ENCODE results near the gene SPINT1. TPM values are rescaled to one million over a fixed set of nuclear protein-coding genes. Genes with fewer than 3 reads are reported as not detected.

SPINT1 gene
- total RNA-seq, 1 experiment from 2014 or later = 123 TPM

GRCh38 chr15:40846841-40847222 lies 3.0 kb downstream of the SPINT1 start:
- DNase-seq (ENCODE audit: low read depth, low spot score) (no peak), ATAC-seq (no peak)
- H3K79me2 ChIP-seq (ENCODE audit: insufficient read depth, low read length) = peaks cover 72% of the 10 kb centered on the region
- no peak for TF ChIP-seq POLR2AphosphoS5 (IDR thresholded peaks at IDR 0.05; ENCODE audit: low read depth, low read length)
- TF ChIP-seq ELF1 (IDR thresholded peaks at IDR 0.05; ENCODE audit: borderline replicate concordance, low read depth) = no peak
- TF ChIP-seq EZH2phosphoT487 (IDR thresholded peaks at IDR 0.05; ENCODE audit: borderline replicate concordance) = no peak
- no peak for TF ChIP-seq EGR1 (IDR thresholded peaks at IDR 0.05; ENCODE audit: low read depth)
- no peak for TF ChIP-seq SIN3A (IDR thresholded peaks at IDR 0.05; ENCODE audit: low read depth)
- TF ChIP-seq JUND (IDR thresholded peaks at IDR 0.05) = no peak
- TF ChIP-seq POLR2A (IDR thresholded peaks at IDR 0.05; ENCODE audit: borderline replicate concordance, extremely low read depth, insufficient read depth, insufficient read length) = no peak
- TF ChIP-seq SP1 (IDR thresholded peaks at IDR 0.05; ENCODE audit: low read depth) = no peak
- no peak overlapping the region for H2AFZ ChIP-seq (ENCODE audit: low read depth, low read length, poor library complexity, severe bottlenecking)
- H3K36me3 ChIP-seq (ENCODE audit: control insufficient read depth in 1 of 2, insufficient read depth in 2 of 2, low read length in 2 of 2) = peaks cover 5 to 16% of the 10 kb centered on the region in 2 experiments; a peak in 3 of 4 replicates
- H3K27me3 ChIP-seq (ENCODE audit: insufficient read depth, low read length) = no peaks in the 10 kb centered on the region
- intact Hi-C loops (cut with micrococcal nuclease) = loop anchor here (1.0 kb wide), 1 partner anchor 27 kb away; the partner anchor contains the start of gene RHOV
- ChIA-PET POLR2A (interaction anchor here (0.9 to 2.4 kb wide), 4 partner anchors 8 to 59 kb away, joined by 3 to 13 read pairs (median 4); no protein-coding TSS in a partner anchor), RAD21 (ENCODE audit: low non-redundant PET in 1 of 2, low total read pairs in 2 of 2, uncharacterized antibody in 2 of 2, unreplicated experiment in 2 of 2) (interaction anchor here in 1 of 2 experiments (1.0 kb wide), 1 partner anchor 47 kb away, joined by 3 read pairs; no protein-coding TSS in a partner anchor), CTCF (interaction anchor here (0.9 to 5.2 kb wide), 6 partner anchors 11 to 64 kb away, joined by 3 to 61 read pairs (median 4); partner anchors contain the start of gene VPS18)
- peak overlapping the region; percentile 6 to 95; a peak in 3 of 4 replicates for H3K4me3 ChIP-seq (replicated peaks in 1 of 2; ENCODE audit: low read depth in 1 of 2, low read length in 2 of 2)
- no TSS peak for BruUV-seq (replicated peaks)
- H3K4me1 ChIP-seq (ENCODE audit: control insufficient read depth in 1 of 2, insufficient read depth in 2 of 2, low read length in 2 of 2) = peaks cover 34 to 45% of the 10 kb centered on the region in 2 experiments
- H3K9me2 ChIP-seq (ENCODE audit: insufficient read depth) = no peaks in the 10 kb centered on the region
- peak overlapping the region; percentile 77 for H3K9ac ChIP-seq (ENCODE audit: low read length)
- H4K20me1 ChIP-seq (ENCODE audit: insufficient read depth) = no peaks in the 10 kb centered on the region; the same call in 1 of the 2 replicates
- peak overlapping the region; percentile 93 for H3K27ac ChIP-seq (ENCODE audit: low read depth, low read length)
- no peaks in the 10 kb centered on the region for H3K9me3 ChIP-seq (ENCODE audit: control insufficient read depth in 1 of 2, insufficient read depth in 1 of 2, low read depth in 1 of 2, low read length in 2 of 2)
- H3K4me2 ChIP-seq (ENCODE audit: low read length) = peak overlapping the region; percentile 99

DNA sequence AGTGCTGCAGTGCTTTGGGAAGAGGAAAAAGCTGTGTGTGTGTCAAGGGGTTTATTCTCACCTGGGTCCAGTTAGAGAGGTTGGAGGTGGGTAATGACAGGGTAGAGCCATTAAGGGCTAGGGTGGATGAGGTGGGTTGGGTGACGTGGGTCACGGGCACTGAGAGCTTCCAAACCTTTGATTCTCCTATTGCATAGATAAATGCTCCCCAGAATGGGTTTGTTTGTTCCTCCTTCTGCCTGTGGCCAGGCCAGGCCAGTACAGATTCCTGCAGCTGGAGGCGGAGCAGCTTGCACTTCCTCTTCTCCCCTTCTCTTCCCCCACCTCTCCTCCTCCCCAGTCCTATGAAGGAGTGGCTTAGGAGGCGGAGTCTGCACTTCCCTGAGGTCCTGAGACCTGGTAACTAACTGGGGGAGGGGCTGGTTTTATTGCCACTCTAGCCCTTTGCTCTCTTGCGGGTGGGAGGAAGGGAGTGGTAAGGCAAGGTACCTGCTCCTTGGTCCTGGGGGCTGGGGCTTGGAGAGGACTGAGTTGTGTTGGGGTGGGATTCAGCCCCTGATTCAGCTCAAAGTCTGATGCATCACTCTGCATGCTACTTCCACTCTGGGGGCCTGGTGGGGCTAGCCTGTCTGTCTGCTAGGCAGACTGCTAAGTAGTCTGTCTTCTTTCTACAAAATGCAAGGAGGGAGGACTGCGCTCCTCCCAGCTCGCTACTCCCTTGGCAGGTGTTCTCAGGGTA lies 3.5 kb downstream of the SPINT1 start:
- H4K20me1 ChIP-seq (ENCODE audit: insufficient read depth) = no peaks in the 10 kb centered on the region; the same call in 1 of the 2 replicates
- ChIA-PET POLR2A (interaction anchor here (0.9 to 2.4 kb wide), 4 partner anchors 8 to 59 kb away, joined by 3 to 13 read pairs (median 4); no protein-coding TSS in a partner anchor), CTCF (interaction anchor here (0.6 to 5.2 kb wide), 6 partner anchors 11 to 83 kb away, joined by 3 to 61 read pairs (median 4); partner anchors contain the start of gene VPS18), RAD21 (ENCODE audit: low non-redundant PET in 1 of 2, low total read pairs in 2 of 2, uncharacterized antibody in 2 of 2, unreplicated experiment in 2 of 2) (interaction anchor here in 1 of 2 experiments (1.0 kb wide), 1 partner anchor 47 kb away, joined by 3 read pairs; no protein-coding TSS in a partner anchor)
- H3K36me3 ChIP-seq (ENCODE audit: control insufficient read depth in 1 of 2, insufficient read depth in 2 of 2, low read length in 2 of 2) = peaks cover 5 to 13% of the 10 kb centered on the region in 2 experiments; a peak in 3 of 4 replicates
- H3K27ac ChIP-seq (ENCODE audit: low read depth, low read length) = peak overlapping the region; percentile 93
- no peaks in the 10 kb centered on the region for H3K9me2 ChIP-seq (ENCODE audit: insufficient read depth)
- H3K4me1 ChIP-seq (ENCODE audit: control insufficient read depth in 1 of 2, insufficient read depth in 2 of 2, low read length in 2 of 2) = peaks cover 34 to 45% of the 10 kb centered on the region in 2 experiments
- no peak for DNase-seq (ENCODE audit: low read depth, low spot score)
- H2AFZ ChIP-seq (ENCODE audit: low read depth, low read length, poor library complexity, severe bottlenecking) = no peak overlapping the region
- intact Hi-C loops (cut with micrococcal nuclease) = loop anchor here (1.0 kb wide), 1 partner anchor 27 kb away; the partner anchor contains the start of gene RHOV
- no TSS peak for BruUV-seq (replicated peaks)
- no peaks in the 10 kb centered on the region for H3K9me3 ChIP-seq (ENCODE audit: control insufficient read depth in 1 of 2, insufficient read depth in 1 of 2, low read depth in 1 of 2, low read length in 2 of 2)
- H3K9ac ChIP-seq (ENCODE audit: low read length) = peak overlapping the region; percentile 77; the same call in 1 of the 2 replicates
- ATAC-seq = peak; percentile 46
- H3K27me3 ChIP-seq (ENCODE audit: insufficient read depth, low read length) = no peaks in the 10 kb centered on the region
- 0 out of 2 replicates have a peak, but pooled peaks have one; percentile 15 for TF ChIP-seq POLR2AphosphoS5 (IDR thresholded peaks at IDR 0.05; ENCODE audit: low read depth, low read length)
- TF ChIP-seq CEBPB (IDR thresholded peaks at IDR 0.05; ENCODE audit: low read depth) = no peak
- H3K79me2 ChIP-seq (ENCODE audit: insufficient read depth, low read length) = peaks cover 77% of the 10 kb centered on the region
- peak overlapping the region; percentile 6 to 95; a peak in 3 of 4 replicates for H3K4me3 ChIP-seq (replicated peaks in 1 of 2; ENCODE audit: low read depth in 1 of 2, low read length in 2 of 2)
- H3K4me2 ChIP-seq (ENCODE audit: low read length) = peak overlapping the region; percentile 99
